GM12865 (cell line): ENCODE results near the gene INSIG1.
A peak's percentile ranks its signal among the peaks of the same experiment; 100 is the strongest.

Experiments
- DNase-seq: peaks from one replicate; pipeline ENCODE4 v3.0.0; 2010; ENCODE audit warnings: low read depth
- H3K4me3 ChIP-seq: 2 replicates; pipeline ENCODE4 v1.5.1; 2011; ENCODE audit warnings: mild to moderate bottlenecking, low read depth, low read length, control low read depth
- TF ChIP-seq, protein P1 (sequence below): IDR thresholded peaks from 2 replicates; pipeline ENCODE4 v1.5.1; 2011; ENCODE audit warnings: low read length, control low read depth, low read depth, inconsistent platforms; ENCODE audit not compliant: insufficient read depth; ENCODE audit errors: missing control alignments

The INSIG1 gene

DNA sequence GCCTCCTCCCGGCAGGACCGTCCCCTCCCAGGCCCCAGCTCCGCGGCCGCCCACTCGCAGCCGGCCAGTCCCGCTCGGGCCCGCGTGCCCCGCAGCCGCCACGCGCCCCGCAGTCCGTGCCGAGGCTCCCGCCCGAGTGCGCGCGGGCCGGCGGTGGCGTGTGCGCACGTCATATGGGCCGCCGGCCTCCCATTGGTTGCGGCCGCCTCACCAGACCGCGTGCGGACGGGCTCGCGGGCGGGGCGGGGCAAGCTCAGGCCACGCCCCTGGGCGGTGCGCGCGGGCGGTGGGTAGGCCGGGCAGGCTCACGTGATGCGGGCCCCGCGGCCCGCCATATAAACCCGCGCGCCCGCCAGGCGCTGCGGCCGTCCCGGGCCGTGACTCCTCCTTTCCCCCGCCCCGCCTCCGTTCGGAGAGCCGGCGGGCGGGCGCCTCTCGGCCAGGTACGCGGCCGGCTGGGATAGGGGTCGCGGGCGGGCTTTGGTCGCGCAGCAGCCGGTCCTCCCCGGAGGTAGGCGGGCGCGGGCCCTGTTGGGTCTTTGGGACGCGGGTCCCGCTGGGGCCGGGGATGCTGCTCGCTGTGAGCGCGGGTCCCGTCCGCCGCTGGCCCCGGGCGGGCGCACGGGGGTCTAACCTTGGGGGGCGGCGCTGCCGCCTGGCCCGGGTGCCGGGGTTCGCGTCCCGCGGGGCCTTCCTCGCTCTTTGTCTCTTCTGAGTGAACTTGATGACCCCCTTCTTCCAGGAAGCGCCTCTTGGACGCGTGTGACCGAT, at the start of gene INSIG1:
Gene INSIG1 (plus strand): TSS at position 362 of the 771 bp plus-strand sequence. CDS start 408 bp downstream, at position 770.
- peak within 1 kb of the TSS; percentile 96 for H3K4me3 ChIP-seq
- TF ChIP-seq, protein P1, sequence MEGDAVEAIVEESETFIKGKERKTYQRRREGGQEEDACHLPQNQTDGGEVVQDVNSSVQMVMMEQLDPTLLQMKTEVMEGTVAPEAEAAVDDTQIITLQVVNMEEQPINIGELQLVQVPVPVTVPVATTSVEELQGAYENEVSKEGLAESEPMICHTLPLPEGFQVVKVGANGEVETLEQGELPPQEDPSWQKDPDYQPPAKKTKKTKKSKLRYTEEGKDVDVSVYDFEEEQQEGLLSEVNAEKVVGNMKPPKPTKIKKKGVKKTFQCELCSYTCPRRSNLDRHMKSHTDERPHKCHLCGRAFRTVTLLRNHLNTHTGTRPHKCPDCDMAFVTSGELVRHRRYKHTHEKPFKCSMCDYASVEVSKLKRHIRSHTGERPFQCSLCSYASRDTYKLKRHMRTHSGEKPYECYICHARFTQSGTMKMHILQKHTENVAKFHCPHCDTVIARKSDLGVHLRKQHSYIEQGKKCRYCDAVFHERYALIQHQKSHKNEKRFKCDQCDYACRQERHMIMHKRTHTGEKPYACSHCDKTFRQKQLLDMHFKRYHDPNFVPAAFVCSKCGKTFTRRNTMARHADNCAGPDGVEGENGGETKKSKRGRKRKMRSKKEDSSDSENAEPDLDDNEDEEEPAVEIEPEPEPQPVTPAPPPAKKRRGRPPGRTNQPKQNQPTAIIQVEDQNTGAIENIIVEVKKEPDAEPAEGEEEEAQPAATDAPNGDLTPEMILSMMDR, result no peak
- peak; percentile 97 for DNase-seq

DNA sequence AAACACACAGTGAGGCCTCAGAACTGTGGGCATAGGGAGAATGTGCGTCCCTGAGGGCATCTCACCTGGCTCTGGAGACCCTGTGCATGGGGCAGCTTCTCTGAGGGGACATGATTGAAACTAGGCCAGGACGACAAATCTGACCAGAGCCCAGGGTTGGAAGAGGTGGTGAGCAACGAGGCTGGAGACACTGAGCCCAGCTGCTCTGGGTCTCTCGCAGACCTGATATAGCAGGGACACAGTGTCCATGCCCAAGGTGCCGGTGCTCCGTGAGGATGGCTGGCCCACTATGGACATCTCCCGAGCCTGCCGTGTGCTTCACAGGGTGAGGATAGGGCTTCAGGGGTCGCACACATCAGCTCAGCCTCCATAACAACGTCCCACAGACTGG, 49.3 kb upstream of the INSIG1 start:
- no peak overlapping the region for H3K4me3 ChIP-seq
- TF ChIP-seq, protein P1, result no peak

DNA sequence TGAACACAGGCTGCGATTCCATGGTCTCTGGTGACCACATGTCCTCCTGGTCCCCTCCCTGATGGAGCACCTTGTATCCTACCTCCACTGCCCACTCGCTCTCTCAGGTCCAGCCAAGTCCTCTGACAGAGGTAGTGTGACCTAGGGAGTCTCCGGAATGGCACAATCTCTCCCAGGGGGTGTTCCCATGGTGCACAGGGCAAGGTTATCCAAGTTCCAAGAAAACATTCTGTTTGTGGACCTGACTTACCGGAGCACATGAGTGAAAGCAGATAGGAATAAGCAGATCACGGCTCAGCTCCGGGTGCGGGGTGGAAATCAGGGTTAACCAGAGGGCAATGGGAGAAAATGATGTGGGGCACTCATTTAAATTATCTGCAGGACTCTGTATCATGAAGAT, 45.8 kb upstream of the INSIG1 start:
- TF ChIP-seq, protein P1, result no peak
- DNase-seq, result no peak
- H3K4me3 ChIP-seq, result no peak overlapping the region

More for the DNA sequence above, 49.3 kb upstream of the INSIG1 start:
- no peak for DNase-seq

- TF ChIP-seq, protein P1, result no peak
- H3K4me3 ChIP-seq, result no peak overlapping the region
- DNase-seq, result no peak
Measured at GRCh38 chr7:155252444-155252887, 45.2 kb upstream of the INSIG1 start.

DNA sequence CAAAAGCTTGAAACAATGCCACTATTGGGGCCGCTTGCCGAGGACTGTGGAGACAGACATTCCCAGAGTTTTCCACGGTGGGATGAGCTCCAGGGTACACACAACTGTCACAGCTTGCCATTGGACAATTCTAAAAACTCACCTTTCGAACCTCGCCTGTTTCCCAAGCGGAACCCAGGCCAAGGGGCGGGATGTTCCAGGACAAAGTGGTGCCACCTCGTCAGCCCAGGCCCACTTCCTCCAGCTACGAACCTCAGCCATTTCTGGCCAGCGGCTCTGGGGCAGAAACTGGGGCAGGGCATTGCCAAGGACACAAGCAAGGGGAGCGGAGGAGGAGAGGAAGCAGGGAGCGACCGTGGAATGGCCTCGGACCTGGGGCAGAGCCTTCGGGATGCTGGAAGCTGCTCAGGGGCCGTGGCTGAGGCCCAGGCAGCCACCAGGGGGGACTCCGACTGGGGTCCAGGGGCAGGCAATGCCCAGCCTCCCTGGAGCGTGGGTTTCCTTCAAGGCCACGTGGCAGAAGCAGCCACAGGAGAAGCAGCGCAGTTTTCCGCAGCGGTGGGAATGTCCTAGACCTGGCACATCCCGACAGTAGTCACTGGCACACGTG, 44.7 kb upstream of the INSIG1 start:
- H3K4me3 ChIP-seq, result no peak overlapping the region
- TF ChIP-seq, protein P1, result no peak
- DNase-seq, result no peak

GRCh38 chr7:155254018-155254417, 43.7 kb upstream of the INSIG1 start:
- no peak overlapping the region for H3K4me3 ChIP-seq
- TF ChIP-seq, protein P1, result no peak
- no peak for DNase-seq
